ENCODE measurements around the gene GABRG2.

GRCh38 chr5:162132348-162132747, 64.8 kb downstream of the GABRG2 start:
- TF ChIP-seq CTCF (IDR thresholded peaks at IDR 0.05; ENCODE audit: low read depth, low read length) (no peak), POLR2A (IDR thresholded peaks at IDR 0.05; ENCODE audit: extremely low read depth, insufficient read length) (no peak)
